HG02870 (cell line): ENCODE data around the gene SYTL4.
"Not testable (repeated sequence)": the region's sequence is repeated elsewhere in the genome, so short reads cannot be mapped to it uniquely, and the experiment has no call there.

Experiments used
- ATAC-seq: cut with Tn5 transposase; IDR thresholded peaks from one replicate; pipeline ENCODE4 v1.9.1; 2021; ENCODE audit warnings: mild to moderate bottlenecking, moderate library complexity; ENCODE audit not compliant: unreplicated experiment

Gene SYTL4

DNA sequence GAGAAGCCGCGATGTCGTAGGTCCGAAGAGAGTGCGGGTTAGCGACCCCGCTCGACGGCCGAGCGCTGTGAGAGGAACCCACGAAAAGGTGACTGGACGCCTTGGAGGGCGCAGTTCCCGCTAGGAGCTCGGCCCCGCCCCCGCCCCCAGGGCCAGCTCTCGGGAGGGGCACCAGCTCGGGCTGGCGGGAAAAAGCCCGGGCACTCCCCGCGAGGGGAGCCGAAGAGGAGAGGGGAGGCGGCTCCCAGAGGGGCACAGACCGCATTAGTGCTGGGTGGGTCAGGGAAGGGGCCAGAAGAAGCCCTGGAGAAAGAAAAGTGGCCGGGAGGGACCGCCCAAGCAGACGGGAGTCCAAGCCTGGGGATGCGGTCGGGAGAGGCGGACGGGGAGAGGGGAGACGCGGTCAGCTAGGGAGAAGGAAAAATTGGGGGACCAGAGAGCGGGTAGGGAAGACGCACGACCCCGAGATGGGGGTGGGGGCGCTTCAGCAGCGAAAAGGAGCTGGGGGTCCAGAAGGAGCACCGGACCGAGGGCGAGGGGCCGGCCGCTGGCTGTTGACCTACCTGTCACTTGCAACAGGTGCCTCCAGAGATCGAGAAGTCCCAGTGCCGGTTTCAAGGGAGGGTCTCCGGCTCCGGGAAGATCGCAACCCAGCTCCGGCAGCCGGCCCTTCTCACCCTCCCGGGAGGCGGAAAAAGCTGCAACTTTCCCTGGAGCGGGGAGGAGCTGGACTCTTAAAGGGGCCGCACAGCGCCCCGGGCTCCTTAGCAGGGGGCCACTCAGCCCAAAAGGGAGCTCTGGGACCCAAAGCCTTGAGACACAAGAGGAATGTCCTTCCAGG, at the start of gene SYTL4:
SYTL4 (minus strand) TSS at position 681 of the 841 bp plus-strand sequence. CDS start 30,084 bp downstream, outside the sequence.
- ATAC-seq, result no peak

DNA sequence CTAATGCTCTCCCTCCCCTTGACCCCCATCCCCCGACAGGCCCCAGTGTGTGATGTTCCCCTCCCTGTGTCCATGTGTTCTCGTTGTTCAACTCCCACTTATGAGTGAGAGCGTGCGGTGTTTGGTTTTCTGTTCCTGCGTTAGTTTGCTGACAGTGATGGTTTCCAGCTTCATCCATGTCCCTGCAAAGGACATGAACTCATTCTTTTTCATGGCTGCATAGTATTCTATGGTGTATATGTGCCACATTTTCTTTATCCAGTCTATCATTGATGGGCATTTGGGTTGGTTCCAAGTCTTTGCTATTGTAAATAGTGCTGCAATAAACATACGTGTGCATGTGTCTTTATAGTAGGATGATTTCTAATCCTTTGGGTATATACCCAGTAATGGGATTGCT, 37.5 kb upstream of the SYTL4 start:
- ATAC-seq, result not testable (repeated sequence)

DNA sequence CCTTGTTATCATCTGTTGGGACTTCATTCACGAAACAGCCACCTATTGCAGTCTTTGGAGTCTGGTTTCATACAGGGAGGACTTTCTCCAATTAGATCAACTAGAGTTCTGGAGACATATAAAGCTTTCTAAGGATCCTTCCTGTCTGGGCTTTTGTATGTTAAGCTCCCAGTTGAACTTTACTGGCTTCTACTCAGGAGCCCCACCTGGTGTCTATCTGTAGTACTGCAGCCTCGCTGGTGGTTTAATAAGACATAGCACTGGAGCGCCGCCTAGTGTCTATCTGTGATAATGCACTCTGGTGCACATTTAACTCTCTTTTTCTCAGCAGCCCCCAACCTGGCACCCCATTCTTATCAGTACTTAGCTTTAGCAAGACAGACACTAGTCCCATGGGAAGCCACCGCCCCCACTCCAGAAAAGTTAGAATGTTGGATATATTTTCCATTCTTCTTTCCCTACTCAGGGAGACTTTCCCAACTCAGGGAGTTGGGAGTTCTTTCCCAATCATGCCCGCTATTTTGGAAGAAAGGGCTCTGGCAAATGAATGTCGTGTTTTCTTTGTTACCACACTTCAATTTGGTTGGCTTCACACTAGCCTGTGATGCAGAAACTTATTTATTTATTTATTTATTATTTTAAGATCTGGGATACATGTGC, 36.9 kb upstream of the SYTL4 start:
- peak; percentile 55 for ATAC-seq

DNA sequence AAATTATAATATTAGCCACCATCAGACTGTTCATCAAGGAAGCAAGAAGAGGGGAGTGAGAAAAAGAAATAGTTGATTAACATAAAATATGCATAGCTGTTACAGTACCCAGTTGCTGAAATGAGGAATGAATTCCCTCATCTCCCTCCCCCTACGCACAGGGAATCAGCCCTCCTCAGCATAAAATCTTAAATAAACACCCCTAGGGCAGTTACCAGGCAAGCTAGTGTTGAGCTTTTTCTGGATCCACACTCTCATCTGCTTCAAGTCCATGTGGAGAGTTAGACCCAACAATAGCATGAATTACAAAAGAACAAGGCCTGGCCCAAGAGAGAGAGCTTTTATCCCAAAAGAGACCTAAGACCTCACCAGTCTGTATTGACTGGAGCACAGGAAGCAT, 19.0 kb upstream of the SYTL4 start:
- no peak for ATAC-seq

DNA sequence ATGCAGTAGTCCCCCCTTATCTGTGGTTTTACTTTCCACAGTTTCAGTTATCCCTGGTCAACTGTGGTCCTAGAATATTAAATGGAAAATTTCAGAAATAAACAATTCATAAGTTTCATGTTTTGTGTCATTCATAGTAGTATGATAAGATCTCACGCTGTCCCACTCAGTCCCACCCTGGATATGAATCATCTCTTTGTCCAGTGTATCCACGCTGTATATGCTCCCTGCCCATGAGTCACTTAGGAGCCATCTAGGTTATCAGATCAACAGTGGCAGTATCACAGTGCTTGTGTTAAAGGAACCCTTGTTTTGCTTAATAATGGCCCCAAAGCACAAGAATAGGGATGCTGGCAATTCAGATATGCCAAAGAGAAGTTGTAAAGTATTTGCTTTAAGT, 16.2 kb upstream of the SYTL4 start:
- no peak for ATAC-seq

DNA sequence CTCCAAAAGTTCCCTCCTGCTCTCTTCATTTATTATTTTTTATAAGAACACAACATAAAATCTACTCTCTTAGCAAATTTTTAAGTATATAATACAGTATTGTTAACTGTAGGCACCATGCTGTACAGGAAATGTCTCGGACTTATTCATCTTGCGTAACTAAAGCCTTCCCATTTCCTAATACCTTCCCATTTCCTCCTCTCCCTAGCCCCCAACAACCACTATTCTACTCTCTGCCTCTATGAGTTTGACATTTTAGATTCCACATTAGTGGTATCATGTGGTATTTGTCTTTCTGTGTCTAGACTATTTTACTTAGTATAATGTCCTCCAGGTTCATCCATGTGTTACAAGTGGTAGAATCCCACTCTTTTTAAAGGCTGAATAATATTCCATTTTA, 15.8 kb upstream of the SYTL4 start:
- ATAC-seq, result no peak

DNA sequence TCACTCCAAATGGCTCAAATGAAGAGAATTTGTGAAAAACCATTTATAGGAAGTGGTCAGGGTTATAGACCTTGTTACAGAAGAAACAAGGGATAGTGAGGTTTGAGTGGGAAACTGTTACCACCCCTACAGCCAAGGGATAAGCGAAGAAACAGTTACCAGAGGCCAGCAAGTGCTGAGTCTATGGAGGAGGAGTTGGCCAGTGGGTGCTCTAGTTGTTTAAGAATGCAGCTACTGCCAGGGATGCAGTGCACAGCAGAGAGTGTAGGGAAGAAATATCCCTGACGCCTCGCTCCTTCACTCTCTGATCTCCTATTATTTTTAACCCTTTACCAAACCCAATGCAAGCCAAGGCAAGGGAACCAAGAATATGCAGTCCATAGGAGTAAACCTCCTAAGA, 15.2 kb upstream of the SYTL4 start:
- no peak for ATAC-seq

DNA sequence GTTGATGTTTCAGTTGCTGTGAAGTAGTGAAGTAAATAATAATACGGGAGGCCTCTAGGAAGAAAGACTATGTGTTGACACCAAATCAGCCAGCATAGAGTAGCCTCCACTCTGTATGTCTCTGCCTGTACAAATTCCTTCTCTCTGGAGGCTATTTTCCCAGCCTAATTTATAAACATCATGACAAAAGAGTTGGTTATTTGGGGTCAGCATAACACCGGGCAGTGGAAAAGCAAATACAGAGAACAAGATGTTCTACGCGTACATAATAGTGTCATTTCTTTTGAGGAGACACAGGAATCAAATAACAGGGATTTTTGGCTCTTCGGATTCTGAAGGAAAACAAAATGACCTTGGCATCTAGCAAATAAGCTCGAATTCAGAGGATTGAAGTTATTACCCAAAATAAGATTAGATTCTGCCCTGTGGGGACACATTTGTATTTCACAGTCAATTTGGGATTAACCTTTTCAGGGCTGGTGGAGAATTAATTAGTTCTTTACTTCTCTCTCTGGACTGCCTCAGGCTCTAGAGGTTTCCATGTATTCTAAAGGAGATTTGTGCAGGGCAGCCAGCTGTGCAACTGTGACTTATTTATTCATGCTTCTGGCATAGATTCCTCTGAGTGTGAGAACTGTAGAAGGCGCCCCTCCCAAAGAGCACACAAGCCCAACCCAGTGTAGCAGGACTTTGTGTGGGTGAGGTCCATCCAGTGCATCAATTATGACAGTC, 14.1 kb upstream of the SYTL4 start:
- ATAC-seq, result no peak

DNA sequence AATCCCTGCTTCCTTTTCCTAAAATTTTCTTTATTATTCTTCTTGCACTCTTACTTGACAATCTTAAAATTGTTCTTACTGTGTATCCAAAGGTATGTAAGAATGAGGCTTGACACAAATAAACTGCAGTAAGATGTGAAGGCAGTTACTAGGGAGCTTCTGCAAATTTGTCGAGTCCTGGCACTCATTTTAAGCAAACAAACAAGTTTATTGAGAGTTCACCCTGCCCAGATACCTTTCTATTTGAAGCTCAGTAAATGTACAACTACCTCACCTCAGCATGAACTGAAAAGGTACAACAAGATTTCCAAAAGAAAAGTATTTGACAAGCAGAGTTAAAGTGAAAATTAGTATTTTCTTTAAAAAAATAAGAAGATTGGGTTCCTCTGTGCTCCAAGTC, 13.3 kb upstream of the SYTL4 start:
- ATAC-seq, result no peak

DNA sequence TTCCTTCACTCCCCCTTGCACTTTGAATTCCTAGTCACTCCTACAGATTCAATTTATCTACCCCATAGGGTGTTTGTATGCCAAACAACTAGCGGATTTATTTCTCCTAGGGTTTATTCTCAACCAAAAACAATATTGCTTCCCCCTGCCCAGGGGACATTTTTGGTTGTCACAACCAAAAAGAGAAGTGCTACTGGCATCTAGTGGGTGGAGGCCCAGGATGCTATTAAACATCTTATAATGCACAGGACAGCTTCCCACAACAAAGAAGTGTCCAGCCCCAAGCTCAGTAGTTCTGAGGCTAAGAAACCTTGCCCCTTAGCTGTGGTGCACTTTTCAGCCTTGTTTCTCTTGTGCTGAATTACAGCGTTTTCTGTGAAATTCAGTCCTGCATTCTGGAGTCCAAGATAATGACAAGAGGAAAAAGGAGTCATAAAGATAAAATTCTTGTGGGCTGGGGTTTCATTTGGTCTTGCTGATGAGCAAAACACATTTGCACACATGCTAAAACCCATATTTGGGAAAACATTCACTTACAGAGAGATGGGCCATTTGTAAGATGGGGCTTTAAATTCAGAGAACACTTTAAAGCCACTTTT, 11.2 kb upstream of the SYTL4 start:
- no peak for ATAC-seq

DNA sequence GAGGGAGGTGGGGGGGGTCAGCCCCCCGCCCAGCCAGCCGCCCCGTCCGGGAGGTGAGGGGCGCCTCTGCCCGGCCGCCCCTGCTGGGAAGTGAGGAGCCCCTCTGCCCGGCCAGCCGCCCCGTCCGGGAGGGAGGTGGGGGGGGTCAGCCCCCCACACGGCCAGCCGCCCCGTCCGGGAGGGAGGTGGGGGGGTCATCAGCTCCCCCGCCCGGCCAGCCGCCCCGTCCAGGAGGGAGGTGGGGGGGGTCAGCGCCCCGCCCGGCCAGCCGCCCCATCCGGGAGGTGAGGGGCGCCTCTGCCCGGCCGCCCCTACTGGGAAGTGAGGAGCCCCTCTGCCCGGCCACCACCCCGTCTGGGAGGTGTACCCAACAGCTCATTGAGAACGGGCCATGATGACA, 7.9 kb downstream of the SYTL4 start:
- not testable (repeated sequence) for ATAC-seq

DNA sequence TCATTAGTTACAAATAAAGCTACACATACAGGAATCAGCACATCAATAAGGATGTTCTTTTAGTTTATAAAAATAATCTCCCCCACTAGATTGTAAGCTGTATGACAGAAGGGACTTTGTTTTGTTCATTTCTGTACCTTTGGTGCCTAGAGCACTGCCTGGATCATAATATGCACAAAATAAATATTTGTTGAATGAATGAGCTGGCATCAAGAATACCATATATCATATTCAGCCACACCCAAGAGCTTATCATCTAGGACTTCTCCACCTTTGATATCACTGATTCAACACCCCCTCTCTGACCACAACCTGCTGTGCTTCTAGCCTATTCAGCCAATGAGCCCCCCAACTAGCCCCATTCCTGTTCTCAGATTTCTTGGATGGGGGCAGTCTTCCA, 10.6 kb downstream of the SYTL4 start:
- ATAC-seq, result no peak

DNA sequence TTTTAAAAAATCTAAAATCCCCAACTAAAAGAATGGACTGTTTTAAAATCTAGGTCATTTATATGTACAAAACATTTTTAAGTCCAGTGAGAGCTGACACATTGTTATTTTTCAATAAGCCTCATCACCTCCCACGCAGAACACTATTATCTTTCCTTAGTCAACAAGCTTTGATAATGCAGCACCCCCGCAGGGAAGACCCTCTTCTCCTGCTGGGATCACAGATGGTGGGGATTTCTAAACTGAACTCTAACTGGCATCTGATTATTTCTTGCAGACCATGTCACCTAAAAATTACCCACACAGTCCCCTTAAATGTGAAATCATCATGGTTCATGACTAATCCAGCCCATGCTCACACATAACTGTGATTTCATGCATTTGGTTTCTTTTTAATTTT, 11.6 kb downstream of the SYTL4 start:
- ATAC-seq, result no peak

DNA sequence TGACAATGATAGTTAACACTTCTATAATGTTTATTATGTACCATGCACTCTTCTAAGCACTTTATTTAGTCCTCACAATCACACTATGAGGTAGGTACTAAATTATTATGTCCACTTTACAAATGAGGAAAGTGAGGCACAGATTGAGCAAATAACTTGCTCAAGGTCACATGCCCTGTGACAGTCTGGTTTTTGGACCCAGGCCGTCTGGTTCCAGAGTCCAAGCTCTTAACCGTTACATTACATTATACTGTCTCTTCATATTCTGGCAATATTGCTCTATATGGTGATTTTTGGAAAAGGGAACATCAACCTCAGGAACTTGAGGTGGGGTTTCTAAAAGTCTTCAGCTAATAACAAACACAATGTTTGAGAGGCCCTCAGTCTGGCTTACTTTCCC, 12.8 kb downstream of the SYTL4 start:
- no peak for ATAC-seq

DNA sequence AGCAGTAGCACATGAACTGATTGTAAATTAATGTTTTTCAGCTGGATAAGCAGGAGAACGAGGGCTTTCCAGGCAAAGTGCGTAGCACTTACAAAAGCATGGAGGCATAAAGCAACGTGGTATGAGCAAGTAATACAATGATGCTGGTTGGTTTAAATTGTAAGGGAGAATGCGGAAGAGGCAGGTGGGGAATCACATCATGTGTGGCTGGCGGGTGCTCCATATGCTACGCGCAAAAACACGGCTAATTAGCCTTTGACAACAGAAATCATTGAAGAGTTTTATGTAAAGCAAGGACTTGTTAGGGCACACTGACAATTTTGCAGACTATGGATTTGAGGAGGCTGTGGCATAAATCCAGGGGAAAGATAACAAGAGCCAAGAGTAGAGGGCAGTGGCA, 14.6 kb downstream of the SYTL4 start:
- no peak for ATAC-seq

DNA sequence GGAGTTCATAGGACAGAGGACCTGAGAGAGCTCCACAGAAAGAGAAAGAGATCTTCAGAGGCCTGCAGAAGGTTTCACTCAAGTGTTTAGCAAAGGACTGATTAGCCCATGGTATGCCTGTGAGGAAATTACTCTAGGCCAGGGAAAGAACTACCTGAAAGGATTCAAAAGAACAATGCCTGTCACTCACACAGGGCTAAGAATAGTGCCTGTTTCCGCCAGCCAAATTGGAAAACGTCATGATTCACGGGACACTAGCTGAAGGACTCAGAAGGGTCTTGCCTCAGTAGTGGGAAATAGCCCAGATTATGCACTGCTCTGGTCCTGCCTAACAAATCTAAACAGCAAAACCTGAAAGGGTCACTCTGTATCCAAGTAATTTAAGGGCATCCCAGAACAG, 21.1 kb downstream of the SYTL4 start:
- no peak for ATAC-seq

DNA sequence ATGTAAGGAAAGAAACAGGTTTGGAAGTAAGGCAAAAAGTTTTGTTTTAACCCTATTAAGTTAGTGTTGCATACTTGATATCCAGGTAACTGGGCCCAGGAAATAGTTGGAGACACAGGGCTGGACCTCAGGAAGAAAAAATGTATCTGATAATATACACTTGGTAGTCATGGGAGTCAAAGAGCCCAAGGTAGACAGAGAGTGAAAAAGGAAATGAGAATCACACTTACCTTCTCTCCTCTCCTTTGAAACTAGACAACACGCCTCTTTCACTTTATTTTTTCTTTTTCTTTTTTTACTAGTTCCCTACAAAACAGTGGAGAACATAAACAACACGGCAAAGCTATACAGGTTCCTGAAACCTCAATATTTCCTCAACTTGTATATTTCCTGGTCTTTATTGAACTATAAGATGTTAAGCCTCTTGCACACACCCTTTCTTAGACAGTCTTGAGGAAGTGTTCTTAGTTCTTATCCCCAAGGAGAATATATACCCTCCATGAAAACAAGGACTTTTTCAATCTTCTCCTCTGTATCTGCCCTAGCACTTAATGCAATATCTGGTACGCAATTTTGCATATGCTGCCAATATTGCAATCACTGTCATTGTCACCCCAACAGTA, 27.2 kb downstream of the SYTL4 start:
- ATAC-seq, result no peak

DNA sequence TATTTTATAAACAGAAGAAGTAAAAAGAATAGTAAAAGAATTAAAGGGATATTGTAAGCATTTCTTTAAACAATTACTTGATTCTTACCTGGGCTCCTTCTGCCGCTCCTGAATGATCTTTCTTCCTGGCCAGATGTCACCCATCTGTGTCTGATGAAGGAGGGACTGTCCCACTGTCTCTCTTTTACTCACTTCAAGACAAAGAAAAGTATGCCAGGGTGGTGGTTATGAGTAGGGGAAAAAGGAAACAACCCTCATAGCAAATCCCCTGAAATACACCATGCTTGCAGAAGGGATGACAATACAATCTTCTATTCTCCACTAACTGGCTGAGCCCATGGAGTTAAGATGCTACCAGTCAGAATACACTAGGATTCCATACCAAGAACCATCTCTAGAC, 31.1 kb downstream of the SYTL4 start:
- ATAC-seq, result peak; percentile 69

DNA sequence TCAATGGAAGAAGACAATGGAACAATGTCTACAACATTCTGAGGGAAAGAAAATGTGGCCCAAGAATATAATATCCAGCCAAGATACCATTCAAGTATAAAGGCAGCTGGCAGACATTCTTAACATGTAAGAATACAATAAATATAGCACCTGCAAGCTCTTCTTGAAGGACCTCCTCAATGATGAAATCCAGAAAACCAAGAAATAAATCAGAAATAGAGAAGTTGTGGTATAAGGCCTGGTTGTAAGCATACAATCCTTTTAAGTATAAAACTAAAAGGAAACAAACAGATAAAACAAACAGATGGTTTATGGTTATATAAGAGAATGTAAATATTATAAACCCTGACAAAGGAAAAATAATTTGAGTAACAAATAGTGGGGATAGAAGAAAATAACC, 33.4 kb downstream of the SYTL4 start:
- ATAC-seq, result no peak

DNA sequence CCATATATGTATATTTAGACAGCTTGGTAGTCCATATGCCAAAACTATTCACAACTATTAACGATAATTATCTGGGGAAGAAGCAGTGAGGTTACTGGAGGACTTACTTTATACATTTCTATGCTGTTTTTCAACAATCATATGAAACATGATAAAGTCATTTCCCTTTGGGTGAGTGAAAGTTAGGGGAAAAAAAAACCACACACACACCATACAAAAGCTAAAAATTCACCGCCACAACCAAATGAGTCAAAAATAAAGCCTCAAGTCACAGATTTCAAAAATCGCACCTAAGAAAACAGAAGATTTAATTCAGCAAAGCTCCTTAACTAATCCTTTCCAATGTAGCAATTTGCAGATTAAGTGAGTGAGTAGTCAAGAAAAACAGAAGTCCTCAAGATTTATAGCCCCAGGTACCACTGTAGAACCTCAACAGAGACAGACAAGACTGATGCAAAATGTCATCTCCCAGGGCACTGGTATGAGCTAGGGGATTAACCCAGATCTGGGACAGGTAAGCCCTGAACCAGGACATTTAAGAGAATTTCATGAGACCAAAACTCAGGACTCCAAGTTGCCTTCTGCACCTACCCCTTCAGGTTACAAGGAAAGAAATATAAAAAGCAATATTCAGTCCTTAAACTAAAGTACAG, 35.1 kb downstream of the SYTL4 start:
- peak; percentile 58 for ATAC-seq
